Measurements from ENCODE around the gene TMC6.

TMC6 gene

GRCh38 chr17:78133971-78134898 lies 5.7 kb upstream of the TMC6 start:
- peak; percentile 62 for DNase-seq

DNA sequence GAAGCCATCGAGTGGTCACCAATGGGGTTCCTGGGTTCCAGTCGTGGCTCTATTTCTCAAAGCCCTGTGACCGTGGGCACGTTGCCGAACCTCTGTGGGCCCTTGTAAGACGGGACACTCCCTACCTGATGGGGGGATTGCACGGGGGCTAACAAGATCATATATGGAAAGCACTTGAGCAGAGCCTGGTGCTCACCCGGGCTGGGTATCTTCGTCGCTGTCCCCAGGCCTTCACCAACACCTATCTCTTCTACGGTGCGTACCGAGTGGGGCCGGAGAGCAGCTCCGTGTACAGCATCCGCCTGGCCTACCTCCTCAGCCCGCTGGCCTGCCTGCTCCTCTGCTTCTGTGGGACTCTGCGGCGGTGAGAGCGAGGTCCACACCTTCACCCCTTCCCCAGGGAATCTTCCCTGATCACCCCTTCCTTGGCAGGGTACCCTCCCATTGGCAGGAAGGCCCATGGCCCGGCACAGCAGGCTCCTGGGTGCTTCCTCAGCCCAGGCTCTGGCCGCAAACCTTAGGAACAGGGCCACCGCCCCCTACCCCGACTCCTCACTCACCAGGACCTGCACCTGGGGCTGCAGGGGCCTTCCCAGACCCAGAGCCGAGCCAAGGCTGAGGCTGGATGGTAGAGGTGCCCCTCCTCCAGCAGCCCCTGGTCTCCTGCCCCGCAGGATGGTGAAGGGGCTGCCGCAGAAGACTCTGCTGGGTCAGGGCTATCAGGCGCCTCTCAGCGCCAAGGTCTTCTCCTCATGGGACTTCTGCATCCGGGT lies 4.8 kb upstream of the TMC6 start:
- DNase-seq = no peak

- DNase-seq = no peak
Measured at GRCh38 chr17:78132767-78133178, 4.2 kb upstream of the TMC6 start.

GRCh38 chr17:78132084-78132676 lies 3.6 kb upstream of the TMC6 start:
- DNase-seq = peak; percentile 65

GRCh38 chr17:78131172-78132083 lies 2.9 kb upstream of the TMC6 start:
- peak; percentile 59 for DNase-seq

DNA sequence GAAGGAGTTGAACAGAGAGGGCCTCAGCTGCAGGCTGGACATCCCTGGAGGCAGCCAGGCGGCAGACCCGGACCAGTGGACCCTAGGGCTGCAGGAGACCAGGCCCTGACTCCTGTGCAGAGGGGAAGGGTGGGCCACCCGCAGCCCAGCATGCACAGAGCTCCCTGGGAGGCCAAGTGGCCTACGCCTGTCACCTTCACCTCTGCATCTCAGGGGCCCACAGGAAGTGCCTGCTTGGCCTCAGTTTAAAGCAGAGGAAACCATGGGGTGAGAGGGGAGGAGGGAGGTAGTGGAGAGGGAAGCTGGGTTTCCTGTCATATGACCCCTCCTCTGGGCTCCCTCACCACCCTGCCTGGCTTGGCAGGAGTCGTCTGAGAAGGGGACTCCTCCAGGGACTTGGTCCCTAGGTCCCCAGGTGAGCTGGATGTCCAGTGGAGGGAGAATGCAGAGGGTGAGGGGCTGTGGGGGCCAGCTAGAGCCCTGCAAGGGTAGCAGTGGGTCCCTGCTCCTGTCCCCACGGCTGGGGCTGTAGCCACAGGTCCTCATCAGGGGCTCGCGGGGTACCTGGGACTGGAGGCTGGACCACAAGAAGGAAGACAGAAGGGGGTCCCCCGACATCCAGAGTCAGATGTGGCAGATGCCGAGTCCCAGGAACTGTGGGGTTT lies 2.0 kb upstream of the TMC6 start, which contains the start of gene TMC8:
TMC8 (plus strand) TSS at position 335 of the 665 bp plus-strand sequence. CDS start 818 bp downstream, outside the sequence.
- no peak for DNase-seq

GRCh38 chr17:78130090-78130436 lies 1.5 kb upstream of the TMC6 start:
- no peak for DNase-seq

DNA sequence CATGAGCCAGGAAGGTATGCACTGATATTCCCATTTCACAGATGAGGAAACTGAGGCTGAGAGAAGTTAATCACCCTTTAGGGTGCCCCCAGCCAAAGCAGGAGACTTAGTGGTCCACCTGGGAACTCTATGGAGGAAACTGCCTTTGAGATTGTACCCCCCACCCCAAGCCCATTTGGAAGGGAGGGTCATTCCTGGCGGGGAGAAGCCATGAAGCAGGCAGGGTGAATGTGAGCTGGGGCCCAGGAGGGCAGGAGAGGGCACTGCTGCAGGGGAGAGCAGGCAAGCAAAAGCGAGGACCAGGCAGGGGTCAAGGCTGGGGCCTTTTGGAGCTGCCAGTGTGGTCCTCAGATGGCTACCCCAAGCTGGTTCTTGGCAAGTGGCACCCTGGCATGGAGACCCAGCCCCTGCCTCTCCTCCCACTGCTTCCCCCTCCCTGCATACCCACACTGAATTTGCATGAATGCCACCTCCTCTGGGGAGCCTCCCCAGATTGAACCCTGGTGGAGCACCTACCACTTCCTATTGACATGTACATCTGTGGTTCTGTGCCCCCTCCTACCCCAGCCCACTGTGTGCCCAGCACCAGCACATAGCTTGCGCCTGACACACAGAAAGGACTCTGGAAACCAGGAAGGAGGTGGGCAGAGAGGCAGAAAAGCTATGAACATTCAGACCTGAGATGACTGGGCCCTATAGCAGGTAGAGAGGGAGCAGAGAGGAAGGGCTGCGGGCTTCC lies 965 bp upstream of the TMC6 start:
- no peak for DNase-seq

- no peak for DNase-seq
Measured at GRCh38 chr17:78127888-78128550, 536 bp downstream of the TMC6 start.

DNA sequence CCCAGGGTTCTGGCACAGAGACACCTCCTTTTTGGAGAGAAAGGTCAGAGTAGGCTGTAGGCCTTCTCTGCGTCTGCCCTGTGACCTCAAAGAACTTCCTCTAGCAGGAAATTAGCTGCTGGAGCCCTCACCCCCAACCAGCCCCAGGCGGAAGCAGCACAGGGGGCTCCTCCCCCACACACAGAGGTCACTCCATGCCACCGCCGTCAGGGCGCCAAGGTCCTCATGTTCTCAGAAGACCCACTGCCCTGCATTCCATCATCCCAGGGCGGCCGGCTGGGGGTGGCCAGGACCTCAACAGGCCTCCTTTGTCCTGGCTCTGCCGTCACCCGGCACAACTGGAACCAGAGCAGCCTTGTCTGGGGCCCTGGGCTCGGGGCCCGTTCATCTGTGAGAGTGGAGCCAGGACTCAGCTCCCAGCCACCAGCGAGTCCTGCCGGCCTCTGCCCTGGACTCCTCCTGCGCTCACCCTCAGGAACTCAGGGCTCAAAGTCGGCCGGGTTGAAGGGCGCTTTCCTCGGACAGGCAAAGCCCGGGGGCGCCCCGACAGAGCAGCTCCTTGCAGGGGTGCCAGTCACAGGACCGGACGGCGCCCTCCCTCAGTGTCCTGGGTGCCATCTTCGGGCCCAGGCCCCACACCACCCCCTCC lies 1.2 kb downstream of the TMC6 start:
- no peak for DNase-seq

DNA sequence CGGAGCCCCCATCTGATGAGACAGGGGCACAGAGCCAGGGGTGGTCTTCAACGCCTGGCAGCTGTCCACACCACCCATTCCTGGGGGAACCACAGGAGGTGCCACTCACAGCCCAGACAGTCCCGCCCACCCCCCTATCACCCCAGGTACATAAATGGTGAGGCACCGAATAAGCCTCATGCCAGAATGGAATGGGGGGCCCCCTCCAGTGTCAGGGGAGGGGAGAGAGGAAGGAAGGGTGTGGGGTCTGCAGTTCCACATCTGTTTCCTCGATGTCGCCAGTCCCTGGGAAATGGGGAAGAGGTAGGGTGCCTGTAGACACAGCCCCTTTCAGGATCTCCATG lies 1.7 kb downstream of the TMC6 start:
- DNase-seq = no peak

- no peak for DNase-seq
Measured at GRCh38 chr17:78125976-78126894, 2.3 kb downstream of the TMC6 start.

GRCh38 chr17:78125138-78125913 lies 3.2 kb downstream of the TMC6 start:
- no peak for DNase-seq

GRCh38 chr17:78124836-78125137 lies 3.8 kb downstream of the TMC6 start:
- DNase-seq = no peak

- DNase-seq = no peak
Measured at GRCh38 chr17:78124081-78124835, 4.3 kb downstream of the TMC6 start.

DNA sequence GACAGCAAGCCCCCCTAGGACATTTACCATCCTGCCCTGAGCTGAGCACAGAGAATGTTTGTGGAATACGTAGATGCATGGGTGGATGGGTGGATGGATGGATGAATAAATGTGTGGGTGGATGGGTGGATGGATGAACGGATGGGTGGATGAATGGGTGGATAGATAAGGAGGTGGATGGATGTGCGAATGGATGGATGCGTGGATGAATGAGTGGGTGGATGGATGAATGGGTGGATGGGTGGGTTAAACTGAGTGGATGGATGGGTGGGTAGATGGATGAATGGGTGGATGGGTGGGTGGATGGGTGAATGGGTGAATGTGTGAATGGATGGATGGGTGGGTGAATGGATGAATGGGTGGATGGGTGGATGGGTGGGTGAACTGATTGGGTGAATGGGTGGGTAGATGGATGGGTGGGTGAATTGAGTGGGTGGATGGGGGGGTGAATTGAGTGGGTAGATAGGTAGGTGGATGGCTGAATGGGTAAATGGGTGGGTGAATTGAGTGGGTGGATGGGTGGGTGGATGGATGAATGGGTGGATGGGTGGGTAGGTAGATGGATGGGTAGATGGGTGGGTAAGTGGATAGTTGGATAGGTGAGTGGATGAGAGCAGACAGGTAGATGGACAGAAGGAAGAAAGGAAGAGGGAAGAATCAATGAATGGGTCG lies 5.2 kb downstream of the TMC6 start:
- no peak for DNase-seq

DNA sequence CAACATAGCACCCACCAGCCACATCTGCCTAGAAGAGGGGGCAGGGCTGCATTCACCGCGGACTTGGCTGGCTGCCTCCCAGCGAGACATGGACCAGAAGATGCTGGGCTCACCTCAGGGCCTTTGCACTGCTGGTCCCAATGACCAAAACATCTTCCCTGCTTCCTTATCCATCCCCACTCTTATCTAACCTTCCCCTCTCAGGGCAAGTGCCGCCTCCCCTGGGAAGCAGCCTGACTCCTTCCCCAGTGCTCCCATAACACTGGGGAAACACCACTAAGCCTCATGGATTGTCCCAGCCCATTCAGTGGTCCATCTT lies 5.7 kb downstream of the TMC6 start:
- DNase-seq = no peak
